Kasumi-1 (cell line): ENCODE data around the gene TRAF3.
"Not testable (repeated sequence)": the region's sequence is repeated elsewhere in the genome, so short reads cannot be mapped to it uniquely, and the experiment has no call there.

Source experiments
- DNase-seq, 2 experiments: peaks; one replicate each; lab custom pipeline; 2025; lab: John Stamatoyannopoulos, UW

The TRAF3 gene

GRCh38 chr14:102752239-102752847, 24.9 kb upstream of the TRAF3 start:
- no peak for DNase-seq

GRCh38 chr14:102754370-102755262, 22.6 kb upstream of the TRAF3 start:
- no peak for DNase-seq

- no peak for DNase-seq
Measured at GRCh38 chr14:102757646-102758045, 19.6 kb upstream of the TRAF3 start.

- no peak for DNase-seq
Measured at GRCh38 chr14:102758087-102758486, 19.2 kb upstream of the TRAF3 start.

GRCh38 chr14:102759456-102760187, 17.6 kb upstream of the TRAF3 start:
- DNase-seq, result peak; percentile 29 to 37

GRCh38 chr14:102760496-102761193, 16.6 kb upstream of the TRAF3 start:
- no peak for DNase-seq

- DNase-seq, result no peak
Measured at GRCh38 chr14:102761206-102761605, 16.0 kb upstream of the TRAF3 start.

GRCh38 chr14:102764220-102764671, 13.0 kb upstream of the TRAF3 start:
- no peak for DNase-seq

GRCh38 chr14:102765770-102766169, 11.5 kb upstream of the TRAF3 start:
- DNase-seq, result not testable (repeated sequence)

GRCh38 chr14:102768223-102769048, 8.8 kb upstream of the TRAF3 start:
- peak; percentile 84 to 94 for DNase-seq

GRCh38 chr14:102769049-102769327, 8.3 kb upstream of the TRAF3 start:
- no peak for DNase-seq

GRCh38 chr14:102770147-102771123, 6.8 kb upstream of the TRAF3 start:
- DNase-seq, result no peak

- no peak for DNase-seq
Measured at GRCh38 chr14:102771144-102771543, 6.1 kb upstream of the TRAF3 start.

- DNase-seq, result peak in 1 of 2 experiments; percentile 18
Measured at GRCh38 chr14:102772781-102773570, 4.3 kb upstream of the TRAF3 start.

GRCh38 chr14:102774391-102775153, 2.7 kb upstream of the TRAF3 start:
- DNase-seq, result peak; percentile 86 to 91

- DNase-seq, result no peak
Measured at GRCh38 chr14:102775855-102776760, 1.1 kb upstream of the TRAF3 start.

- DNase-seq, result no peak
Measured at GRCh38 chr14:102777711-102778337, 575 bp downstream of the TRAF3 start.
